NCI-H524 (cell line): ENCODE data around the gene GPX4.
"Not testable (repeated sequence)": the region's sequence is repeated elsewhere in the genome, so short reads cannot be mapped to it uniquely, and the experiment has no call there.

ENCODE experiments used
- DNase-seq, 2 experiments: peaks; one replicate each; lab custom pipeline; 2025; lab: John Stamatoyannopoulos, UW

The GPX4 gene

DNA sequence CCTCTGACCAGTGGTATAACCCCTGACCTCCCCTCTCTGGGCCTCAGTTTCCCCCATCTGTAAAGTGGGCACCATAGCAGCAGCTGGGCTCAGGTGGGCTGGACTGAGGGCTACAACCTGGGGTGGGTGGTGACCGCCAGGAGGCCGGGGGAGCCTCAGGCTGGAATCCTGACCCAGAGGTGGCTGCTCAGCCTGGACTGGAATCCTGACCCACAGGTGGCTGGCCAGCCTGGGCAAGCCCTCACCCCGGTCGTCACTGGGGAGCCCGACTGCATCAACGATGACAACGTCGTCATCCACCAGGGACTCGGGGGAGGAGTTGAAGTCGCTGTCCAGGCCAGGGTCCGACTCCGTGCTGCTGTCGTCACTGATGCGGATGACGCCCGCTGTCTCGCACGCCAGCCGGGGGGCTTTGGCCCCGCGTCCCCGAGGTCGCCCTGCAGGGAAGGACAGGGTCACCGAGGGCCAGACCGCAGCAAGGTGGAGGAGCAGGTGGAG lies 10.2 kb downstream of the GPX4 start:
- DNase-seq, result no peak

GRCh38 chr19:1114728-1115127 lies 10.9 kb downstream of the GPX4 start:
- not testable (repeated sequence) for DNase-seq

DNA sequence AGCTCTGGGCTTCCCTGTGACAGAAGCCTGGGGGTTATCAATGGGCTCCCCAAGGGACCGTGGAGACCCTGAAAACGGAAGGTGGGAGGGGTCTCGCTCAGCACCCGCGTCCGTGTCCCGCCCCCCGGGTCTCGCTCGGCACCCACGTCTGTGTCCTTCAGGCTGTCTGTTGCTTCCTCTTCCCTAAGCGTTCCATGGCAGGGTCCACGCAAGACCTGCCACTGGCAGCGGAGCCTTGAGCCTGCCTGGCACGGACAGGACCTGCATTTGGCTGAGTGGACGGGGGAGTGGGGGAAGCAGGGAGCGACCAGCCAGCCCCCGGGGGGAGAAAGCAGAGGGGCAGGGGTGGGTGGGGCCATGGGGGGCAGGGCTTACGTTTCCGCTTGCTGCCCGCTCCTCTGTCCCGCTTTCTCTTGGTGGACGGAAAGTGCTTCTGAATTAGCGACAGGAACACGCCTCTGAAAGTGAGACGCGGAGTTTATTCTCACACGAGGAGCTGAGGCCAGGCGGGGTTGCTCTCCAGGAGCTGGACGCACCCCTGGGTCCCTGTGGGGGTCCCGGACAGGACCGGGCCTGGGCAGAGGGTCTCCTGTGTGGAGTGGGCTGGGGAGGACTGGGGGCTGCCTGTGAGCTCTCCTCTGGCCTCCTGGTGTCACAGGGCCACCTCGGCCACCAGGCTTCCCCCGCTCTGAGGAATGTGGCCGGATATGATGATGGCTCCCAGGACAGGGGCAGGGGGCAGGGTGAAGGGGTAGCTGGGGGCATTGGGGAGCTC lies 12.0 kb downstream of the GPX4 start:
- DNase-seq, result no peak

DNA sequence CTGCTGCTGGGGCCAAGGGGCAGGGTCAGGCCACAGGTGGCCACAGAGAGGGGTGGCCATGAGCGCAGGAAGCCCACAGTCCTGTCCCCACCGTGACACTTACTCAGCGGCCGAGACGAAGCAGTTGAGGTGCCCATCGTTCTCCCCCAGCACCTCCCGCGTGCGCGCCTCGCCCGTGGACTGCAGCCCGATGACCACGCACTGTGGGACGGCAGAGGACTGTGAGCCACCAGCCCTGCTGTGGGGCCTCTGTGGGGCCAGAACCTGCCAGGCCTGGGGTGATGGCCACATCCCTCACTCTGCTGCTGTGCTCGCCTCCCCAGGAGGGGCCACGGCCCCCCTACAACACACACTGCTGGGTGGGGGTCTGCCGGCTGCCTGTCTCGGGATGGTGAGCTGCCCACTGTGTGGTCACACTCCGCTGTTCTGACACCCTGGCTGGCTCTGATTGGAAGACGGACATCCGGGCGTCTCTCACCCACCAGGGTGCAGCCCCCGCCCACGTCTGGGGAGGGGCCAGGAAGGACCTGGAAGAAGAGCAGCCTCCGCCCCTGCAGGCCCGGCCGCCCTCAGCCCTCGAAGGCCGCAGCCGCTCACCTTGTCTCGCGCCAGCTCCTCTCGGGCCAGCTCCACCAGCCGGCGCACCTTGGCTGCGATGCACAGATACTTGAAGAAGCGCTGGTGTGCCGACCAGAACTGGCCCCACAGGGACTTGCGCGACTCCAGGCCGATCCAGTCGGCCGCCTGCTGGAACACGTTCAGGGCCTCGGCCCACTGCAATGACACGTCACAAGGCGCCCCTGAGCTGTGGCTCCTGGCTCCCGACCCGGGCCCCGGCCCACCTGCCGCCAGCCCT lies 13.2 kb downstream of the GPX4 start:
- DNase-seq, result no peak

DNA sequence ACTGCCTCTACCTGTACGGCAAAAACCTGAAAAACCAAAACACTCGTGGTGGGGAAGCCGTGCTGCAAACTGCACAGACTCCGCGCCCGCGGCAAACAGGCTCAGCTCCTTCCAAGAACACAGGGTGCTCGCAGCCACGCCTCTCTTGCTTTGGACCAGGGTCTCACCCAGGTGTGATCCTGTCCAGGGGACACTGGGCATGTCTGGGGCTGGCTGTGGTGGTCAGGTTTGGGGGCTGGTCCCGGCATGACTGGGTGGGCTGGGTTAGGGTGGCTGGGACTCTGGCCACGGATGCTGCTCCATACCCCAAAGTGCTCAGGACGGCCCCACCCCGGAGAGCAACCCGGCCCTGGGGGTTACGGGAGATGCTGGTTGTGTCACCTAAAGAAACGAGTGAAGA lies 13.9 kb downstream of the GPX4 start:
- DNase-seq, result no peak

- DNase-seq, result no peak
These were observed 15.2 kb downstream of the GPX4 start for GRCh38 chr19:1118999-1119398.

GRCh38 chr19:1119475-1120217 lies 15.9 kb downstream of the GPX4 start:
- DNase-seq, result no peak

DNA sequence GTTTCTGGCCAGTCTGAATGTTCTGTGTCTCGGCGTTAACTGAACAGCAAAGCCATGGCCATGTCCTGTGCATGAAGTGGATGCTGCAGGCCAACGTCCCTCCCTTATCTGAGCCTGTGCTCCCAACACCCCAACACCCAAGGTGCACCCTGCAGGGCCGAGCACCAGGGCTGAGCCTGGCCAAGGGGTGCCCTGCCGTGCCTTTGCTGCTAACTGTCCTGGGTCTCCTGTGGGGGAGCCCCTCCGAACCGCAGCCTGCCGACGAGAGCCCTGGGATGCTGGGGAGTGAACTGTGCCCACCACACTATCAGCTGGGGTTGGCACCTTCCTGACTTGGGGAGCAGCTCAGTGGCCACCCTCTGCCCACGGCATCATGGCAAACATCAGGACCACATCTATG lies 17.6 kb downstream of the GPX4 start:
- no peak for DNase-seq

DNA sequence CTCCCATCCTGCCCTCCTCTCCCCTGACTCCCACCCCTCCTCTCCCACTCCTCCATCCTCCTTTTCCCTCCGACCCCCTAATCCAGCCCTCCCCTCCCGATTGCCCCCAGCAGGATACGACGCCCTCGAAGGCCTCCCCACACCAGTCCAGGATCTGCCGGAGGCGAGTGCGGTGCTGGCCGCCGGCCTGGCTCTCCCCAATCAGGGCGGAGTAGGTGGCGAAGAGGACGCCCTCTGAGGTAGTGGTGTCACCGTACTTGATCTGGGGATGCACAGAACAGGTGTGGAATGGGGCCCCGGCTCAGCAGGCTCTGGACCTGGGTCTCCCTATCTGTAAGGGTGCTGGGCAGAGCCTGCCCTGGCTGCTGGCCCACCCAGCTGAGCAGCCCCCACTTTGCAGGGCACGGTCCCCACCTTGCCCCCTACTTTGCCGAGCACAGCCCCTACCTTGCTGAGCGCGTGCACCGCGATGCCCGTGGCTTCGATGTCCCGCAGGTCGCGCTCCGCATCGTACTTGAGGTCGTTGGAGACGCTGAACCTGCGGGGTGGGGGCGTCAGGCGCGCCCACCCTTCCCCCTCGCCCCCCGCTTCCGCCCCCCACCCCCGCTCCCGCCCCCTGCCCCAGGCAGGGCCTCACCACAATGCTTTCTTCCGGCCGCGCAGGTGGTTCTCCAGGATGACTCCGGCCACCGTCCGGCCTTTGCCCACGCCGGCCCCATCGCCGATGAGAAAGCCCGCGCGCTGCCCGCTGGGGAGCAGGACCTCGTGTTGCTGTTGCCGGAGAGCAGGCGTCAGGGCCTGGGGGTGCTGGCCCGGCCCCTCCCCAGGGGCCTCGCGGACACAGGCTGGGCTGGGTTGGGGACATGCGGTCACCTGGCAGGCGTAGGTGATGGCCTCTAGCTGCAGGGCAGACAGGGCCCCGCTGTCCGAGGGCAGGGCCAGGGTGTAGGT lies 18.5 kb downstream of the GPX4 start:
- DNase-seq, result no peak

DNA sequence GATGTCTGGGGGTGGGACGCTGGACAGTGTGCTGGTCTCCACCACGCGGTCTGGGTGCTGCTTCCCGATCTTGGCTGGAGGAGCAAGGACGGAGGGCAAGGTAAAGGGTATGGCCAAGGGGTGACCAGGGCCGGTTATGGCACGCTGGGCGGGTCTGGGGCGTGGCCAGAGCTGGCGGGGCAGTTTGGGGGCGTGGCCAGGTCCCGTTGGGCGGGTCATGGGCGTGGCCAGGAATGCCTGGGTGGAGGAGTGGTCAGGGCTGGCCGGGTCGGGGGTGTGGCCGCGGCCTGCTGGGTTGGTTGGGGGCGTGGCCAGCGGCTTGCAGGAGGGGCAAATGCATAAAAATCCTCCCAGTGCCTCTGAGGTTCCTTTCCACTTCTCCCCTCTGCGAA lies 19.2 kb downstream of the GPX4 start:
- DNase-seq, result no peak

DNA sequence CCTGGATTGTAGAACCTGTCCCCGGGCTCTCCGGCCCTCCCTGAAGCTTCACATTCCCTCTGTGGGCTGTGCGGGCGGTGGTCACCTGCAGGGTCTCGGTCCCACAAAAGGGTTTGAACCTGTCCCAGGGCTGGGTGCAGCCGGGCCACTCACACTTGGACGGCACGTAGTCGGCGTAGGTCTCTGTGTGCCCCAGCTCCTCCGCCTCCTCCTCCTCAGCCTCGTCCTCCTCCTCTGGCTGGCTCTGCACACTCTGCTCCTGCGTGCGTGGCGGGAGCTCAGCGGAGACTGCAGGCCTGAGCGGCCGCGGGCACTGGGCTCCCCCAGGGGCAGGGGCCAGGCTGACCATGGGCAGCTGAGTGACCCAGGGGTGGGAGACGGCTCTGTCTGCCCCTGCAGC lies 19.6 kb downstream of the GPX4 start:
- no peak for DNase-seq

DNA sequence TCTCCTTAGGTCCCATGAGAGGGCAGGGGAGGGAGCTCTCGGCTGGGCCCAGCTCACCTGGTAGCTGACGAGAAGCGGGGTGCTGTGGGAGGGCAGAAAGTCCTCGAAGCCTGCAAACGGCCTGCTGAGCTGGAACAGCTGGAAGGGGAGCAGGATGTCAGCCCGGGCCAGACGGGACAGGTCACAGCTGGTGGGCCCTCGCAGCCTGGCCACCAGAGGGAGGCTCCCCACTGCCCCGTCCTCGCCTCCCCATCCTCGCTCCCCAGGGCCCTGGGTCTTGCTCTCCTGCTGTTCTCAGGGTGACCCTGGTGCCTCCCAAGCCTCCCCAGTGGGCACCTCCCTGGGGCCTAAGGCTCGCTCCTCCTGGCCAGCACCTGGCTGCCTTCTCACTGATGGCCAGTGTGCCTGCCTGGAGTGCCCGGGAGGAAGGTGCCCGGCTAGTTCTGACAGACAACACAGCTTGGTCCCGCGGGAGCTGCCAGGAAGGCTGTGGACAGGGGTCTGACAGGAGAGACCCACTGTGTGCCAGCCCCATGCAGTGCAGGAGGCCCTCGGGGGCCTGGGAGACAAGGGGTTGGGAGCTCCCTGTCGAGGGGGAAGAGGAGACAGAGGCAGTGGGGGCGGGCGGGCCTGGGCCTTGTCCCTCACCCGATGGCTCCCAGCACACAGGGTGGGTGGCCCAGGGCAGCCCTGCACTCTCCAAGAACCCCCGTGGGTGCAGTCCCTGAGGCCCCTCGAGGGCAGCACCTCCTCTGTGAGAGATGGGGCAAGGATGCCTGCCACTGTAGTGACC lies 20.3 kb downstream of the GPX4 start:
- no peak for DNase-seq

DNA sequence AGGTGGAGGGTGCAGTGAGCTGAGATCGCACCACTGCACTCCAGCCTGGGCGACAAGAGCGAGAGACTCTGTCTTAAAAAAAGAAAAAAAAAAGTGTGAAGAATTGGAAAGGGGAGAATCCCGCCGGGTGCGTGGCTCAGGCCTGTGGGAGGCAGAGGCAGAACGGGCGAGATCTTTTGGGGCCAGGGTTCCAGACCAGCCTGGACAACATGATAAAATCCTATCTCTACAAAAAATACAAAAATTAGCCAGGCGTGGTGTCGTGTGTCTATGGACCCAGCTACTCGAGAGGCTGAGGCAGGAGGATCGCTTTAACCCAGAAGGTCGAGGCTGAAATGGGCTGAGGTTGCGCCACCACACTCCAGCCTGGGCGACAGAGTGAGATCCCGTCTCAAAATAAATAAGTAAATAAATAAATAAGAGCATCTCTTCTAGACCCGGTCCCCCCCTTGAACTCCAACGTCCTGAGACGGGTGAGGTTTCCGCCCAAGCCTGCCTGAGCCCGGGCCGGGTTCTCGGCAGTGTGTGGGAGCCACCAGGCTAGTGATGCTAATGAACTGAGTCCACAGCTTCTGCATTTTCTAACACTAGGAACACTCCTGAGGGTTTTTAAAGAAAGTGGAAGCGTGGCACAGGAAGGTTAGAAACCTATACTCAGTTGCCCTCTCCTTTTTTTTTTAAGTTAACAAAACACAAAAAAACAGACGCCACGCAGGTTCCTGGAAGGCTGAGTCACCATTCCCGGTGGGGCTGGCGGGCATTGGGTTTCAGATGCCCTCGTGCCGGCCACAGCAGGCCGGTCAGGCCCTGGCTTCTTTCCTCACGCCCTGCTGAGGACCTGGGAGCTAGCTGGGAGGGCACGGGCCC lies 22.0 kb downstream of the GPX4 start:
- DNase-seq, result no peak

- no peak for DNase-seq
These were observed 23.4 kb downstream of the GPX4 start for GRCh38 chr19:1126984-1127760.

GRCh38 chr19:1128106-1128505 lies 24.3 kb downstream of the GPX4 start:
- no peak for DNase-seq

- DNase-seq, result not testable (repeated sequence)
These were observed 25.3 kb downstream of the GPX4 start for GRCh38 chr19:1129084-1129483.

- DNase-seq, result no peak
These were observed 25.7 kb downstream of the GPX4 start for GRCh38 chr19:1129535-1129934.
